ENCODE data around the gene TBC1D17. TPM values are rescaled to one million over a fixed set of nuclear protein-coding genes. Genes with fewer than 3 reads are reported as not detected.

Gene TBC1D17
- total and polyA plus RNA-seq, 10 of the 15 experiments (the other 5 are each of a cell fraction or from before 2014, with no cell fraction given), result 0.42 to 20.4 (median 11.2) TPM

GRCh38 chr19:49920624-49921363, 43.3 kb downstream of the TBC1D17 start (continued):
- TF ChIP-seq MEF2B (IDR thresholded peaks at IDR 0.05; ENCODE audit: partially characterized antibody, poor library complexity, severe bottlenecking), result peak; percentile 13
- no peak for TF ChIP-seq SMARCA5 (IDR thresholded peaks at IDR 0.05)
- TF ChIP-seq HDGF (IDR thresholded peaks at IDR 0.05), result no peak
- TF ChIP-seq YY1 (IDR thresholded peaks at IDR 0.05; ENCODE audit: low read depth, low read length), result peak; percentile 40; the same call in 1 of the 2 replicates
- no peak for TF ChIP-seq NBN (IDR thresholded peaks at IDR 0.05)
- no peak for TF ChIP-seq ZNF274 (IDR thresholded peaks at IDR 0.05; ENCODE audit: insufficient read depth, insufficient read length)
- TF ChIP-seq CUX1 (IDR thresholded peaks at IDR 0.05; ENCODE audit: insufficient replicate concordance, low read depth, low read length), result no peak
- 0 out of 2 replicates have a peak, but pooled peaks have one; percentile 9 for TF ChIP-seq NR2F1 (conservative IDR thresholded peaks at IDR 0.05)
- TF ChIP-seq EP300 (IDR thresholded peaks at IDR 0.05; ENCODE audit: borderline replicate concordance in 1 of 2, control insufficient read depth in 1 of 2, low read depth in 2 of 2, low read length in 2 of 2), result no peak
- TF ChIP-seq NFYB (IDR thresholded peaks at IDR 0.05; ENCODE audit: insufficient read depth, low read depth, low read length), result no peak
- no peak for TF ChIP-seq ZBTB40 (IDR thresholded peaks at IDR 0.05; ENCODE audit: borderline replicate concordance)
- no peak for TF ChIP-seq CBFB (IDR thresholded peaks at IDR 0.05; ENCODE audit: low read depth)
- TF ChIP-seq ATF3 (IDR thresholded peaks at IDR 0.05; ENCODE audit: borderline replicate concordance, extremely low read depth, low read depth, low read length), result no peak
- no peak for TF ChIP-seq WRNIP1 (IDR thresholded peaks at IDR 0.05; ENCODE audit: borderline replicate concordance, low read depth, low read length)
- no peak for TF ChIP-seq POLR2AphosphoS2 (IDR thresholded peaks at IDR 0.05; ENCODE audit: low read depth, low read length)
- no peak for TF ChIP-seq KDM1A (IDR thresholded peaks at IDR 0.05; ENCODE audit: borderline replicate concordance)
- TF ChIP-seq KAT2A (conservative IDR thresholded peaks at IDR 0.05; ENCODE audit: control insufficient read depth, low read depth, low read length), result no peak
- no peak for TF ChIP-seq TARDBP (IDR thresholded peaks at IDR 0.05; ENCODE audit: borderline replicate concordance)
